ENCODE measurements around the gene PNCK. TPM values are rescaled to one million over a fixed set of nuclear protein-coding genes. Genes with fewer than 3 reads are reported as not detected.

Gene PNCK
- total RNA-seq, 1 experiment from 2014 or later = 26.8 TPM

DNA sequence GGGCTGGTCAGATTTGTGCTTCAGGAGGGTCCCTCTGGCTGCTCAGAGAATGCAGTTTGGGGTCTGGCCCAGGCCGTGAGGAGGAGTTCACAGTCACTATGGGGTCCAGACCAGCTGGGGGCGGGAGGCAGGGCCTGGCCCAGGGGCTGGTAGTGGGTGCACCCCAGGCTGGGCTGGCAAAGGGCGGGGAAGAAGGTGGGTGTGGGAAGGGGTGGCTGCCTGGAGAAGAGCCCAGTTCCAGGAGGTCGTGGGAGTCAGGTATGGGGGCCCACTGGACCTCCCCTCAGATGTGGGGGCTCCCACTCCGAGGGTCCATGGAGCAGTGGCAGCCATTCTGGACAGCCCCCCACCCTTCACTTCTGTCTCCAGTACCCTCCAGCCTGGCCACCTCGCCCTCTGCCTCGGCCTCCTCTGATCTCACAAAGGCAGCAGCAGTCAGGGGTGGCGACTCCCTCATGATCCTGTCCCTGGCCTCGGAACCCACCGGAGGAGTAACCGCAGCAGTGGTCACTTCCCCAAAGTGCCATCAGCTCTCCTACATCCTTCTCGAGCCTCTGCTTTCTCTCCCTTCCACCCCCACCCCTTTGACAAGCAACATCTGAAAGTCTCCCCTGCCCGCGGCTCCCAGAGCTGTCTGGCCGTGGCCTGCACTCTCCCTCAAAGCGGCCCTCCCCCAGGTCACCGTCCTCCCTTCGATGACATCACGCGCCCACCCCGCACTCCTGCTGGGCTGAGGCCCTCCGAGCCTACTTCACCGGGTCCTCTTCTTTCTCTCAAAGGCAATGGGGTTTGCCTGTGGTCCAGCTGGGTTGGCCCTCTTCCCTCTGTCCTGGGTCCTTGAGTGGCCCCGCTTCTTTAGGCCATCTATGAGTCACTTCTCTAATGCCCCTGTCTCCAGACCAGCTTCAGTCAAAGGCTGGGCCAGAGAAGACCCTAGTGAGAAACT is 12.4 kb upstream of the PNCK start:
- Histone ChIP-seq H3K4ac (ENCODE audit: low read depth, low read length) (no peak overlapping the region), H2BK5ac (ENCODE audit: insufficient read length, low read length) (no peak overlapping the region), H3K23me2 (ENCODE audit: insufficient read length, low read depth, low read length, poor library complexity, severe bottlenecking) (no peaks in the 10 kb centered on the region), H3K4me2 (ENCODE audit: insufficient read depth, insufficient read length, low read length) (no peak overlapping the region), H2AK5ac (ENCODE audit: insufficient read length, low read length) (no peak overlapping the region), H2BK20ac (ENCODE audit: low read depth, low read length, poor library complexity, severe bottlenecking) (no peak overlapping the region), H2AFZ (ENCODE audit: low read length) (no peak overlapping the region), H3K79me1 (ENCODE audit: insufficient read depth, low read depth, low read length, poor library complexity, severe bottlenecking) (no peaks in the 10 kb centered on the region), H3K9ac (ENCODE audit: extremely low read depth, insufficient read length, low read length) (no peak overlapping the region), H3K14ac (ENCODE audit: insufficient read depth, low read length) (no peak overlapping the region), H2BK120ac (ENCODE audit: low read depth, low read length, poor library complexity, severe bottlenecking) (no peak overlapping the region), H4K20me1 (ENCODE audit: control insufficient read depth, insufficient read depth, insufficient read length) (peaks cover 5% of the 10 kb centered on the region), H3K23ac (ENCODE audit: insufficient read length, low read depth, low read length) (no peak overlapping the region), H4K8ac (replicated peaks; ENCODE audit: insufficient read length, low read depth, low read length) (no peak overlapping the region), H3K27me3 (ENCODE audit: insufficient read depth, low read length) (no peaks in the 10 kb centered on the region), H3K56ac (ENCODE audit: insufficient read length, low read depth, low read length) (no peak overlapping the region), H3K27ac (ENCODE audit: insufficient read length, low read depth, low read length) (no peak overlapping the region), H4K5ac (ENCODE audit: insufficient read length, low read depth, low read length) (no peak overlapping the region), H3K4me1 (ENCODE audit: insufficient read depth, low read length) (no peaks in the 10 kb centered on the region; the same call in 1 of the 2 replicates), H3K9me3 (ENCODE audit: control insufficient read depth, low read depth, low read length) (peaks cover 6% of the 10 kb centered on the region), H4K91ac (ENCODE audit: insufficient read length, low read depth, low read length) (no peak overlapping the region), H3K79me2 (ENCODE audit: insufficient read depth, low read length) (no peaks in the 10 kb centered on the region; the same call in 1 of the 2 replicates), H2BK12ac (ENCODE audit: insufficient read length, low read depth, low read length) (no peak overlapping the region), H2BK15ac (ENCODE audit: low read depth, low read length) (no peak overlapping the region), H3T11ph (ENCODE audit: low read length) (no peak overlapping the region), H3K18ac (ENCODE audit: insufficient read length, low read depth, low read length) (peak overlapping the region; percentile 36)
- Mint-ChIP-seq H3K36me3 (ENCODE audit: insufficient read depth in 1 of 3, low read depth in 3 of 3) (peaks cover 18 to 31% (median 23%) of the 10 kb centered on the region in 3 experiments), H3K4me1 (peaks cover 17 to 25% of the 10 kb centered on the region in 2 experiments), H3K27ac (peak overlapping the region in 2 of 3 experiments; percentile 73 to 92; a peak in 4 of 7 replicates), H3K27me3 (ENCODE audit: low read depth) (peaks cover 2% of the 10 kb centered on the region; the same call in 1 of the 2 replicates), H3K9me3 (peaks cover 43 to 54% of the 10 kb centered on the region in 2 experiments), H3K4me3 (peak overlapping the region; percentile 50 to 69)
- WGBS (ENCODE audit: extremely low coverage, insufficient read length, low lambda C conversion rate) = no CpG with 5 or more reads among the region's 24 CpGs
- DNase-seq = no peak
- no peak for TF ChIP-seq CTCF (conservative IDR thresholded peaks at IDR 0.05)
